ENCODE data around the gene ARL16.

Gene ARL16

DNA sequence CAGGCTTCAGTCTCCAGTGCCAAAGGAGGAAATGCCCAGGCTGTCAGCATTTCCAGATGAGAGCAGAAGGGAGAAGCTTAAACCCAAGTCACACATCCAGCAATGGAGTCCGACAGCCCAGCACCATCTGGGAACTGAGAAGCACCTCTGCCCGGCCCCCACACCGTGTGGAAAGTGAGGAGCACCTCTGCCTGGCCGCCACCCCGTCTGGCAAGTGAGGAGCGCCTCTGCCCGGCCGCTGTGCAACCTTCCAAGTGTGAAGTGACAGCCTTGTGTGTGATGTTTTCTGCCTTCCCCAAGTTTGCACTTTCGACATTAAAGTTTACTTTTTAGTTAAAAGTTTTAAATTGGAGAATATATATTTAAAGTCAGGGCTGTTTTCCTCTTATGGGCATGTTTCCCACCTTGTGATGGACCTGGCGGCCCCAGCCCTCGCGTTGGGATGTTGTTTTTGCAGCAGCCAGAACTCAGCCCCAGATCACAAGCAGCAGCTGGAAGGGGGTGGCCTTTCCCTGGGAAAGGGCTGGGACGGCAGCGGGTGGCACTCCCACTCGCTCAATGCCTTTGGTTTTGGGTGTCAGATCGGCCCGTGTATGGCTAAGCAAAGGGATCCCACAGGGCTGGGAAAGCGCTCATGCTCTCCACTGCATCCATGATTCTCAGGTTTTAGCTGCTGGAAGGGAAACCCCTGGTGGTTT, 9.9 kb downstream of the ARL16 start:
- Histone ChIP-seq H3K4me1 (ENCODE audit: low read length) (no peaks in the 10 kb centered on the region), H3K27me3 (ENCODE audit: low read depth, low read length) (no peaks in the 10 kb centered on the region), H4K20me1 (ENCODE audit: insufficient read depth, low read length) (no peaks in the 10 kb centered on the region), H3K4me3 (ENCODE audit: low read length) (no peak overlapping the region), H3K36me3 (replicated peaks; ENCODE audit: low read depth, low read length) (peaks cover 29% of the 10 kb centered on the region), H3K79me2 (ENCODE audit: low read length) (peaks cover 5% of the 10 kb centered on the region; the same call in 1 of the 2 replicates), H3K4me2 (ENCODE audit: low read length) (no peak overlapping the region), H3K9me3 (ENCODE audit: insufficient read depth, low read length) (no peaks in the 10 kb centered on the region), H2AFZ (ENCODE audit: low read depth, low read length) (no peak overlapping the region), H3K27ac (ENCODE audit: low read length) (no peak overlapping the region), H3K9ac (ENCODE audit: low read length) (no peak overlapping the region)
- TF ChIP-seq EZH2phosphoT487 (IDR thresholded peaks at IDR 0.05; ENCODE audit: low read depth): no peak
- TF ChIP-seq, protein P1, sequence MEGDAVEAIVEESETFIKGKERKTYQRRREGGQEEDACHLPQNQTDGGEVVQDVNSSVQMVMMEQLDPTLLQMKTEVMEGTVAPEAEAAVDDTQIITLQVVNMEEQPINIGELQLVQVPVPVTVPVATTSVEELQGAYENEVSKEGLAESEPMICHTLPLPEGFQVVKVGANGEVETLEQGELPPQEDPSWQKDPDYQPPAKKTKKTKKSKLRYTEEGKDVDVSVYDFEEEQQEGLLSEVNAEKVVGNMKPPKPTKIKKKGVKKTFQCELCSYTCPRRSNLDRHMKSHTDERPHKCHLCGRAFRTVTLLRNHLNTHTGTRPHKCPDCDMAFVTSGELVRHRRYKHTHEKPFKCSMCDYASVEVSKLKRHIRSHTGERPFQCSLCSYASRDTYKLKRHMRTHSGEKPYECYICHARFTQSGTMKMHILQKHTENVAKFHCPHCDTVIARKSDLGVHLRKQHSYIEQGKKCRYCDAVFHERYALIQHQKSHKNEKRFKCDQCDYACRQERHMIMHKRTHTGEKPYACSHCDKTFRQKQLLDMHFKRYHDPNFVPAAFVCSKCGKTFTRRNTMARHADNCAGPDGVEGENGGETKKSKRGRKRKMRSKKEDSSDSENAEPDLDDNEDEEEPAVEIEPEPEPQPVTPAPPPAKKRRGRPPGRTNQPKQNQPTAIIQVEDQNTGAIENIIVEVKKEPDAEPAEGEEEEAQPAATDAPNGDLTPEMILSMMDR (IDR thresholded peaks at IDR 0.05; ENCODE audit: low read depth, low read length): no peak

GRCh38 chr17:81672954-81673353, 10.6 kb downstream of the ARL16 start:
- no peak overlapping the region for H3K4me2 ChIP-seq (ENCODE audit: low read length)
- H3K4me3 ChIP-seq (ENCODE audit: low read length): no peak overlapping the region
- no peaks in the 10 kb centered on the region for H4K20me1 ChIP-seq (ENCODE audit: insufficient read depth, low read length)
- peaks cover 12% of the 10 kb centered on the region for H3K79me2 ChIP-seq (ENCODE audit: low read length)
- H3K36me3 ChIP-seq (replicated peaks; ENCODE audit: low read depth, low read length): peaks cover 33% of the 10 kb centered on the region
- H3K27me3 ChIP-seq (ENCODE audit: low read depth, low read length): no peaks in the 10 kb centered on the region
- H3K27ac ChIP-seq (ENCODE audit: low read length): no peak overlapping the region
- TF ChIP-seq EZH2phosphoT487 (IDR thresholded peaks at IDR 0.05; ENCODE audit: low read depth): no peak
- TF ChIP-seq, protein P1 (IDR thresholded peaks at IDR 0.05; ENCODE audit: low read depth, low read length): no peak
- no peak overlapping the region for H2AFZ ChIP-seq (ENCODE audit: low read depth, low read length)
- no peak overlapping the region for H3K9ac ChIP-seq (ENCODE audit: low read length)
- H3K4me1 ChIP-seq (ENCODE audit: low read length): peaks cover 4% of the 10 kb centered on the region
- H3K9me3 ChIP-seq (ENCODE audit: insufficient read depth, low read length): no peaks in the 10 kb centered on the region

GRCh38 chr17:81672504-81672903, 11.1 kb downstream of the ARL16 start:
- H3K36me3 ChIP-seq (replicated peaks; ENCODE audit: low read depth, low read length): peaks cover 38% of the 10 kb centered on the region

GRCh38 chr17:81667754-81668153, 15.8 kb downstream of the ARL16 start:
- H3K27ac ChIP-seq (ENCODE audit: low read length): no peak overlapping the region
- peak overlapping the region; percentile 96 for H3K4me3 ChIP-seq (ENCODE audit: low read length)
- H3K36me3 ChIP-seq (replicated peaks; ENCODE audit: low read depth, low read length): peaks cover 45% of the 10 kb centered on the region
- no peaks in the 10 kb centered on the region for H4K20me1 ChIP-seq (ENCODE audit: insufficient read depth, low read length)
- TF ChIP-seq, protein P1 (IDR thresholded peaks at IDR 0.05; ENCODE audit: low read depth, low read length): no peak
- no peak for TF ChIP-seq EZH2phosphoT487 (IDR thresholded peaks at IDR 0.05; ENCODE audit: low read depth)
- H3K79me2 ChIP-seq (ENCODE audit: low read length): peaks cover 42% of the 10 kb centered on the region
- H3K9ac ChIP-seq (ENCODE audit: low read length): no peak overlapping the region
- peak overlapping the region; percentile 83 for H3K4me2 ChIP-seq (ENCODE audit: low read length)
- no peaks in the 10 kb centered on the region for H3K9me3 ChIP-seq (ENCODE audit: insufficient read depth, low read length)
- H3K4me1 ChIP-seq (ENCODE audit: low read length): peaks cover 22% of the 10 kb centered on the region
- H3K27me3 ChIP-seq (ENCODE audit: low read depth, low read length): no peaks in the 10 kb centered on the region
- no peak overlapping the region for H2AFZ ChIP-seq (ENCODE audit: low read depth, low read length)

More at GRCh38 chr17:81672504-81672903, 11.1 kb downstream of the ARL16 start:
- Histone ChIP-seq H3K27ac (ENCODE audit: low read length) (no peak overlapping the region), H3K4me2 (ENCODE audit: low read length) (no peak overlapping the region), H3K9ac (ENCODE audit: low read length) (no peak overlapping the region), H3K4me1 (ENCODE audit: low read length) (peaks cover 9% of the 10 kb centered on the region), H4K20me1 (ENCODE audit: insufficient read depth, low read length) (no peaks in the 10 kb centered on the region), H3K9me3 (ENCODE audit: insufficient read depth, low read length) (no peaks in the 10 kb centered on the region), H3K79me2 (ENCODE audit: low read length) (peaks cover 16% of the 10 kb centered on the region), H3K27me3 (ENCODE audit: low read depth, low read length) (no peaks in the 10 kb centered on the region), H3K4me3 (ENCODE audit: low read length) (no peak overlapping the region), H2AFZ (ENCODE audit: low read depth, low read length) (no peak overlapping the region)
- no peak for TF ChIP-seq EZH2phosphoT487 (IDR thresholded peaks at IDR 0.05; ENCODE audit: low read depth)
- TF ChIP-seq, protein P1 (IDR thresholded peaks at IDR 0.05; ENCODE audit: low read depth, low read length): no peak

Data from OCI-LY3 (cell line).